GM19372 (cell line): ENCODE data around the gene OR4C3.
"Not testable (repeated sequence)": the region's sequence is repeated elsewhere in the genome, so short reads cannot be mapped to it uniquely, and the experiment has no call there.

Source experiments
- ATAC-seq: cut with Tn5 transposase; IDR thresholded peaks from one replicate; pipeline ENCODE4 v1.9.1; 2021; ENCODE audit warnings: mild to moderate bottlenecking, low read depth, moderate library complexity; ENCODE audit not compliant: unreplicated experiment

OR4C3 gene

DNA sequence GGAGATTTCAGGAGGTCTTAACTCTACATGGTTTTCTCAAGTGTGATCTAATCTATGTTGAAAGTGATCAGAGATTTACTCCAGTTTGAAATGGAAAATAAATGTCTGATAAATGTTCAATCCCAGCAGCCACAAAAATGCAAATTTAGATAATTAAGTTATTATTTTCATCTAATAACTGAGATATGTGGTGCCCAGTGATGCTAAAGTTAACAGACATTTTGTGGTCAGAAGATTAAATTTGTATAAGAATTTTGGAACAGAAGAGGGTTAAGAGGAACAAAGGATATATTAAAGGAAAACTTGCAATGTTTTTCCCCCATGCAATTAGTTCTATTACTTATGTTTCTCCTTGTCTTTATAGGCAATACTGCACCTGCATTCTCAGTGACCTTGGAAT lies at the start of gene OR4C3:
Gene OR4C3, plus strand, starts transcription at position 301 of the 400 bp plus-strand sequence. CDS start 102 bp downstream, outside the sequence.
- ATAC-seq: not testable (repeated sequence)

DNA sequence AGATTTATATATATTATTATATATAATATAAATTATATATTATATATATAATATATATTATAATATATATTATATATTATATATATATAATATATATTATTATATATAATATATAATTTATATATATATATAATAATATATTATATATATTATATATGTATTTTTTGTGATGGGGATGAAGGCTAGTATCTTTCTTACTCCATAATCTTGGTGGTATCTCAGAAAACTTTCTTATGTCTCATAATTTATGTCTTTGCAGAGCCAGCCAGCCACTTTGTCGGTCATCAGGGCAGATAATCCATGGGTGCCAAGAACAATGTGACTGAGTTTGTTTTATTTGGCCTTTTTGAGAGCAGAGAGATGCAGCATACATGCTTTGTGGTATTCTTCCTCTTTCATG lies 18.8 kb upstream of the OR4C3 start, which contains the start of gene OR4S1:
Gene OR4S1, plus strand, starts transcription at position 301 of the 400 bp plus-strand sequence. Its CDS starts 0 bp downstream, at position 301.
- ATAC-seq: no peak

DNA sequence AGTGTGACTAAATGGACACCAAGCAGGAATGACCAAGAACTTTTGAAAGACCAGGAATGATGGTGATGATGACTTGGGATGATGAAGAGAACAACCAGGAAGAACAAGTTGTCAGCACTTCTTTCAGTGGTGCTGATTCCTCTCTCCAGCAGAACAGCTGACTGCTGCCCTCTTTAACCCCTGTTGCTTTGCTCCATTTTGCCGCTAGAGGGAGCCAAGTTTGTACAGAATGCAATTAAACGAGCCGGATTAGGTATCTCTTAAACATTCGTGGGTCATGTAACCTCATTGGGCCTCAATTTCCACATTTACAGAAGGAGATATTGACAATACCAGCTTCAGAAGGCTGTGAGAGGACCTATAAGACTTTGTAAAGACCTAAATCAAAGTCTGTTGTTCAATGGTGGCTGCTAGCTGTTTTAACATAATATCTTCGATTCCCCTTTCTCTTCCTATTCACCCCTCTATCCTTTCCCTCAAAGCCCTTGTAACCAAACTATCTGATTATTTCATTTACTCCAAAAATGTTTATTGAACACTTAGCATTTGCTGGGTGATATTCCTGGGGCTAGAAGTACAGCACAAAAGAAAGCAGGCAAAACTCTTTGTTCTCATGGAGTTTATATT lies 16.8 kb upstream of the OR4C3 start:
- ATAC-seq: peak; percentile 71

DNA sequence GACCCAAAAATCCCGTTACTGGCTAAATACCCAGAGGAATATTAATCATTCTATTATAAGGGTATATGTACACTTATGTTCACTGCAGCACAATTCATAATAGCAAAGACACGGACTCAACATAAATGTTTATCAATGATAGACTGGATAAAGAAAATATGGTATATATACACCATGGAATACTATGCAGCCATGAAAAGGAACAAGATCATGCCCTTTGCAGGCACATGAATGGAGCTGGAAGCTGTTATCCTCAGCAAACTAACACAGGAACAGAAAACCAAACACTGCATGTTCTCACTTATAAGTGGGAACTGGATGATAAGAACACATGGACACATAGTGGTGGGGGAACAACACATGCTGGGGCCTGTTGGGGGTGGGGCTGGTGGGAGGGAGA lies 11.1 kb upstream of the OR4C3 start:
- not testable (repeated sequence) for ATAC-seq

DNA sequence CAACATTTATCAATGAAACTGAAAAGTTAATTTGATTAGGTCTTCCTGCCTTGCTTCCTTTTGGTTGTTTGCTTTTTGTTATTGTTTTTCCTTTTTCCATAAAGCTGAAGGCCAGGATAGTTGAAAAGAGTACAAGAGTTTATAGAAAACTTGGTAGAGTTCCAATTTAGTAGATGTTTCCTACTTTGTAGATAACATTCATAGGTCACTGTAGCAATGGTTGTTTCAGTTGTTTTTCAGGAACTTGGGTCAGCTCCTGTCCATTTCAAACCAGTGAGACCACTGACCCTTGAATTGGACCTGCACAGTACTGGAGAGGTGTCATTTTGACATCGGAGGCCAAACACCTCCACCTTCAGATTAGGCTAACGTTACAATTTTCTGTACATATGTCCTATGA lies 4.9 kb upstream of the OR4C3 start:
- ATAC-seq: not testable (repeated sequence)

DNA sequence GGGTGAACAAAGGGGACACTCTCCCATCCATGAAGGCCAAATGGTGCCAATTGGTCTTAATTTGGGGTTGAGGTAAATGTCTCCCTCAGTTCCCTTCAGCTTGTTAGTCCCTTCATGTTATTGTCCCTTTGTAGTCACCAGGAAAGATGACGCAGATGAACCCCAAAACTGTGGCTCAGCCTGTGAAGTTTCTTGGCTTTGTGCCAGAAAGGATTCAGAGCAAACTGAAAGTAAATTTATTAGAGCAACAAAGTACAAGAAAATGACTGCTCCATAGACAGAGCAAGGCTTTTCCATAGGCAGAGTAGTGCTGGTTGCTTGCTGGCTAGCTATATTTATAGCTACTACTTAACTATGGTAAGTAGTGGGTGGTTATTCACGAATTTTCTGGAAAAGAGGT lies 16.7 kb downstream of the OR4C3 start:
- no peak for ATAC-seq

DNA sequence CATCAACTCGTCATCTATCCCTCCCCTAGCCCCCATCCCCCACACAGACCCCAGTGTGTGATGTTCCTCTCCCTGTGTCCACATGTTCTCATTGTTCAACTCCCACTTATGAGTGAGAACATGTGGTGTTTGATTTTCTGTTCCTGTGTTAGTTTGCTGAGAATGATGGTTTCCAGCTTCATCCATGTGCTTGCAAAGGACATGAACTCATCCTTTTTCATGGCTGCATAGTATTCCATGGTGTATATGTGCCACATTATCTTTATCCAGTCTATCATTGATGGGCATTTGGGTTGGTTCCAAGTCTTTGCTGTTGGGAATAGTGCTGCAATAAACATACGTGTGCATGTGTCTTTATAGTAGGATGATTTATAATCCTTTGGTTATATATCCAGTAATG lies 17.8 kb downstream of the OR4C3 start:
- ATAC-seq: not testable (repeated sequence)

DNA sequence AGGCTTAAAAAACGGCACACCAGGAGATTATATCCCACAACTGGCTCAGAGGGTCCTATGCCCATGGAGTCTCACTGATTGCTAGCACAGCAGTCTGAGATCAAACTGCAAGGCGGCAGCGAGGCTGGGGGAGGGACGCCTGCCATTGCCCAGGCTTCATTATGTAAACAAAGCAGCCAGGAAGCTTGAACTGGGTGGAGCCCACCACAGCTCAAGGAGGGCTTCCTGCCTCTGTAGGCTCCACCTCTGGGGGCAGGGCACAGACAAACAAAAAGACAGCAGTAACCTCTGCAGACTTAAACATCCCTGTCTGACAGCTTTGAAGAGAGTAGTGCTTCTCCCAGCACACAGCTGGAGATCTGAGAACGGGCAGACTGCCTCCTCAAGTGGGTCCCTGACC lies 21.6 kb downstream of the OR4C3 start:
- ATAC-seq: not testable (repeated sequence)

DNA sequence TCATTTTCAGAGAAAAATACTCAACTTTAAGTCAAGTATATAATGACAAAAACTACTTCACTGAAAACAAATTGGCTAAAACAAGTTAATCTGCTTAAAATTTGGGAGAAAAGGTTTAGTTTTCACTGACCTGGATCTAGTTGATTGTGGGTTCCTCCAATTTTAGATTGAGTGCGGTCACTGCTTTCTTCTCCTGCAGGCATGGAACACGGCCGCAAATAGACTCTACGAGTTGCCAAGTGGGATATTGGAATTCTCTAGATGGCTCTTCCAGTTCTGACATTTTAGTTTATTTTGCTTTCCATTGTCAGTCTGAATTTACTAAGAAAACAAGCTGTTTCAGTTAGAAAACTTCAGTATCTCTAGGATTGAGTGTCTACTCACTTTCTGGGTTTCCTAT lies 29.3 kb downstream of the OR4C3 start:
- ATAC-seq: no peak

DNA sequence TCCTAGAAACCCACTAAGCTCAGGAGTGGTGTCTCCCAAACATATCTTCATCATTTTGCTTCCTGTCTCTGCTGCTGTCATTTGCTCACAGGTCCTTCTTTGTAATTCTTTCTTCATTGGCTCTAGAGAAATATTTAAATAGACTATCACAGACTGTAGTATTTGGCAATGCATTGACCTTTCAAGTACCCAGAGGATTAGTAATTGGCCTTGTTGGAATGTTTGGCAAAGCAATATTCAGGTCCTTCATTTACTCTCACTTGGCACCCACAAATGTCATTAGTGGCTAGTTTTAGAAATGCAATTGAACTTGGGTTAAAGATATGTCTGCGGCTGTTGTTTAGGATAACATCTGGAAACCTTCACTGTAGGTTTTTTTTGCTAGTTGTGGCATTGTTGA lies 30.0 kb downstream of the OR4C3 start:
- no peak for ATAC-seq

DNA sequence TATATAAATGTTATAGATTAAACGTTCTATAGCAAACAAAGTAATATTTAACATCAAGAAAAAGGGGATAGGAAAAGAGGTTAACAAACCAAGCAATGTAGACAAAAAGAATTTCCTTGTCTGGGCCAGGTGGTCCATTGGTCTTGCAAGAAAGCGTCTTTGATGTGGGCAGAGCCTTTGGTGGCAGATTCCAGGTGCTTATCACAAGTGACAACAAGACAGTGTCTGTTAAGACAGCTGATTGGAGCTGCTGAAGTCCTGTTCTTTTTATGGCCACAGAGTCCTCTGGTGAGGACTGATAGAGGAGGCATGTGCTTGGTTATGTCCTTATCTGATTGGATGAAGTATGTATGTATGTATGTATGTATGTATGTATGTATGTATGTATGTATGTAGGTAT lies 36.6 kb downstream of the OR4C3 start:
- not testable (repeated sequence) for ATAC-seq

DNA sequence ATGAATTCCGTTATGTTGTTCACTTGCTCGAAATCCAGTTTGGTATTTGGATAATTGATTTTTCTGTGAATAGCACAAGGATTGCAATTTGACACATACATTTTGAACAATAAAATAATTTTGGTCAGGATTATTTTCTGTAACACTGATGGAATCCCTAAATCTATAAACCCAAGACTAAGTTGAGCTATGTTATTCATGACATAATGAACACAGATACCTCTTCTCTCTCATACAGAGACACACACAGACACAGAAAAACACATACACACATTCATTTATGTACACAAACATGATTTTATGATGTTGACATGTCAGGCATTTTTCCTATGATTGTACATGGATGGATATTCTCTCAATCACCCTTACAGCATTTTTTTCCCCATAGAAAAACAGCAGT lies 41.6 kb downstream of the OR4C3 start, which contains the start of gene OR4C5:
Gene OR4C5, minus strand, starts transcription at position 101 of the 400 bp plus-strand sequence. Its CDS starts 0 bp downstream, at position 101.
- ATAC-seq: no peak
